Activated T-cell treated with anti-CD3 and anti-CD28 coated beads for 1 hour (primary cell): ENCODE measurements around the gene SOX4.
"Not testable (repeated sequence)": the region's sequence is repeated elsewhere in the genome, so short reads cannot be mapped to it uniquely, and the experiment has no call there.

Experiments
- DNase-seq: peaks from one replicate; pipeline ENCODE4 v3.0.0-alpha.2; 2020; ENCODE audit warnings: low read depth

SOX4 gene

GRCh38 chr6:21593412-21593926, at the start of gene SOX4:
Gene SOX4 (plus strand): TSS chr6:21593751. CDS start chr6:21594535, 784 bp downstream.
- DNase-seq: peak; percentile 38

GRCh38 chr6:21552286-21552685, 41.3 kb upstream of the SOX4 start:
- DNase-seq: not testable (repeated sequence)

- no peak for DNase-seq
These were observed 39.3 kb upstream of the SOX4 start for GRCh38 chr6:21554286-21554685.

GRCh38 chr6:21555197-21555596, 38.4 kb upstream of the SOX4 start:
- no peak for DNase-seq

GRCh38 chr6:21556511-21556910, 37.0 kb upstream of the SOX4 start:
- DNase-seq: no peak

- DNase-seq: no peak
These were observed 36.4 kb upstream of the SOX4 start for GRCh38 chr6:21556968-21557721.

GRCh38 chr6:21559238-21559637, 34.3 kb upstream of the SOX4 start:
- DNase-seq: no peak

- no peak for DNase-seq
These were observed 33.3 kb upstream of the SOX4 start for GRCh38 chr6:21560249-21560648.

- no peak for DNase-seq
These were observed 28.1 kb upstream of the SOX4 start for GRCh38 chr6:21565431-21565830.

- DNase-seq: no peak
These were observed 15.0 kb upstream of the SOX4 start for GRCh38 chr6:21578523-21578922.

- DNase-seq: no peak
These were observed 10.9 kb upstream of the SOX4 start for GRCh38 chr6:21582651-21583050.

- no peak for DNase-seq
These were observed 7.3 kb upstream of the SOX4 start for GRCh38 chr6:21586300-21586699.

GRCh38 chr6:21586740-21587178, 6.8 kb upstream of the SOX4 start:
- no peak for DNase-seq

GRCh38 chr6:21587179-21587960, 6.2 kb upstream of the SOX4 start:
- no peak for DNase-seq

GRCh38 chr6:21587961-21588480, 5.5 kb upstream of the SOX4 start:
- DNase-seq: peak; percentile 12

GRCh38 chr6:21588481-21589351, 4.8 kb upstream of the SOX4 start:
- DNase-seq: peak; percentile 2

- peak; percentile 68 for DNase-seq
These were observed 3.9 kb upstream of the SOX4 start for GRCh38 chr6:21589352-21590345.

- DNase-seq: no peak
These were observed 3.2 kb upstream of the SOX4 start for GRCh38 chr6:21590346-21590745.

GRCh38 chr6:21591446-21591845, 2.1 kb upstream of the SOX4 start:
- no peak for DNase-seq

GRCh38 chr6:21592953-21593352, 598 bp upstream of the SOX4 start:
- DNase-seq: no peak
